KMS-11 (cell line): ENCODE measurements around the gene CALN1.

Source experiments
- H2AFZ ChIP-seq: fragments of 200-600 bp; sonication (generic); 2 replicates; pipeline ENCODE4 v1.6.1; 2016; ENCODE audit warnings: antibody characterized with exemption, mixed run types, low read depth
- H3K27ac ChIP-seq: fragments of 200-600 bp; sonication (generic); 2 replicates; pipeline ENCODE4 v1.6.1; 2016; ENCODE audit warnings: mild to moderate bottlenecking, mixed run types
- H3K27me3 ChIP-seq: fragments of 200-600 bp; sonication (generic); 2 replicates; pipeline ENCODE4 v1.6.1; 2017; ENCODE audit warnings: mild to moderate bottlenecking, low read depth, mixed run types, moderate library complexity; ENCODE audit not compliant: insufficient read depth
- H3K36me3 ChIP-seq: fragments of 200-600 bp; sonication (generic); 2 replicates; pipeline ENCODE4 v1.6.1; 2017; ENCODE audit warnings: mild to moderate bottlenecking, mixed run types; ENCODE audit not compliant: insufficient read depth
- H3K4me1 ChIP-seq: fragments of 200-600 bp; sonication (generic); 2 replicates; pipeline ENCODE4 v1.6.1; 2016; ENCODE audit warnings: mild to moderate bottlenecking, low read depth, mixed run types; ENCODE audit not compliant: poor library complexity, severe bottlenecking
- H3K4me2 ChIP-seq: fragments of 200-600 bp; sonication (generic); 2 replicates; pipeline ENCODE4 v1.7.0; 2016; ENCODE audit warnings: mild to moderate bottlenecking, mixed run types
- H3K4me3 ChIP-seq: fragments of 200-600 bp; sonication (generic); IDR thresholded peaks from 2 replicates; pipeline ENCODE4 v1.6.1; 2017; ENCODE audit warnings: low read depth, low read length, mixed read lengths; ENCODE audit not compliant: insufficient read depth
- H3K79me2 ChIP-seq: fragments of 200-600 bp; sonication (generic); 2 replicates; pipeline ENCODE4 v1.6.1; 2016; ENCODE audit warnings: low read depth, mixed run types; ENCODE audit not compliant: insufficient read depth
- H3K9ac ChIP-seq: fragments of 200-600 bp; sonication (generic); 2 replicates; pipeline ENCODE4 v1.6.1; 2016; ENCODE audit warnings: mild to moderate bottlenecking, mixed run types
- H4K20me1 ChIP-seq: fragments of 200-600 bp; sonication (generic); 2 replicates; pipeline ENCODE4 v1.6.1; 2016; ENCODE audit warnings: mild to moderate bottlenecking, mixed run types; ENCODE audit not compliant: insufficient read depth
- TF ChIP-seq, protein P1 (sequence below): fragments of 200-600 bp; sonication (generic); conservative IDR thresholded peaks from 2 replicates; pipeline ENCODE4 v1.6.1; 2017; ENCODE audit warnings: low read depth, mild to moderate bottlenecking, antibody characterized with exemption, low read length, moderate library complexity, mixed read lengths

The CALN1 gene

DNA sequence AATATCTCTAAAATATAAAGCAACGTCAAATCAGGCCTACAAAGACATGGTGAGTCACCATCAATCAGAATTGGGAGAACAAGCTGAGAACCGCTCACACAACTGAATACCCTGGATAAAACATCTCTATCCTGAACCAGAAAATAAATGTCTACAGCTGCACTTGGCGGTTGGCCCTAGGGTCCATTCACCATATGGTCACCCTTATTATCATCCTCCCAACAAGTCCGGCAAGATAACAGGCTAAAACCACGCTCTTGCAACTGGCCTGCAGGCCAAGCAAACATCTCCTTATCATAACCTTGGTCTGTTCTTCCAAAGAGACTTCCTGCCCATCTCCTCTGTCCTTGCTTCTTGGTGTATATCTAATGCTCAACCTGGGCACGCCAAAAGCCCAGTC, 310.7 kb downstream of the CALN1 start:
- Histone ChIP-seq H3K27me3 (no peaks in the 10 kb centered on the region), H3K4me1 (no peaks in the 10 kb centered on the region), H3K9ac (no peak overlapping the region), H4K20me1 (no peaks in the 10 kb centered on the region), H3K4me3 (no peak overlapping the region), H3K79me2 (no peaks in the 10 kb centered on the region), H3K27ac (no peak overlapping the region), H2AFZ (no peak overlapping the region), H3K4me2 (no peak overlapping the region), H3K36me3 (no peaks in the 10 kb centered on the region)
- TF ChIP-seq, protein P1, sequence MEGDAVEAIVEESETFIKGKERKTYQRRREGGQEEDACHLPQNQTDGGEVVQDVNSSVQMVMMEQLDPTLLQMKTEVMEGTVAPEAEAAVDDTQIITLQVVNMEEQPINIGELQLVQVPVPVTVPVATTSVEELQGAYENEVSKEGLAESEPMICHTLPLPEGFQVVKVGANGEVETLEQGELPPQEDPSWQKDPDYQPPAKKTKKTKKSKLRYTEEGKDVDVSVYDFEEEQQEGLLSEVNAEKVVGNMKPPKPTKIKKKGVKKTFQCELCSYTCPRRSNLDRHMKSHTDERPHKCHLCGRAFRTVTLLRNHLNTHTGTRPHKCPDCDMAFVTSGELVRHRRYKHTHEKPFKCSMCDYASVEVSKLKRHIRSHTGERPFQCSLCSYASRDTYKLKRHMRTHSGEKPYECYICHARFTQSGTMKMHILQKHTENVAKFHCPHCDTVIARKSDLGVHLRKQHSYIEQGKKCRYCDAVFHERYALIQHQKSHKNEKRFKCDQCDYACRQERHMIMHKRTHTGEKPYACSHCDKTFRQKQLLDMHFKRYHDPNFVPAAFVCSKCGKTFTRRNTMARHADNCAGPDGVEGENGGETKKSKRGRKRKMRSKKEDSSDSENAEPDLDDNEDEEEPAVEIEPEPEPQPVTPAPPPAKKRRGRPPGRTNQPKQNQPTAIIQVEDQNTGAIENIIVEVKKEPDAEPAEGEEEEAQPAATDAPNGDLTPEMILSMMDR = no peak

DNA sequence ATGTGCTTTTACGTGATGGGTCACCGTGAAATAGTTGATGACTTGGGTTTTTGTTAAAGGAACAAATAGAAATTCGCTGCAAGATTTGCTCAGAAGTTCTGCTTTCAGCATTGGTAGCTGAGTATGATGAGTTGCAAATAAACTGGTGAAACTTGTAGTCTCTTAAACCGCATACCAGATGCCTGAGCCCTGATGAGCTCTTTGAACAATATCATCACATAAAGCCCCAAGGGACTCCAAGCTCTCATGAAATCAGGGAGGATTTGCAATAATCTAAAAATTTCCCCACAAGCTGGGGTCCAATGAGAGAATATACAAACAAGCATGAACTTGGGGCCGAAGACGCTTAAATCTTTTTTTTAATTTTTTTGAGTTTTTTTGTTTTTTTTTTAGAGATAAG, 312.4 kb downstream of the CALN1 start:
- no peak overlapping the region for H3K27ac ChIP-seq
- H3K27me3 ChIP-seq = no peaks in the 10 kb centered on the region
- H3K4me1 ChIP-seq = no peaks in the 10 kb centered on the region
- no peak overlapping the region for H2AFZ ChIP-seq
- no peak overlapping the region for H3K9ac ChIP-seq
- TF ChIP-seq, protein P1 = no peak
- no peaks in the 10 kb centered on the region for H3K79me2 ChIP-seq
- no peaks in the 10 kb centered on the region for H3K36me3 ChIP-seq
- H4K20me1 ChIP-seq = no peaks in the 10 kb centered on the region
- H3K4me2 ChIP-seq = no peak overlapping the region
- no peak overlapping the region for H3K4me3 ChIP-seq

DNA sequence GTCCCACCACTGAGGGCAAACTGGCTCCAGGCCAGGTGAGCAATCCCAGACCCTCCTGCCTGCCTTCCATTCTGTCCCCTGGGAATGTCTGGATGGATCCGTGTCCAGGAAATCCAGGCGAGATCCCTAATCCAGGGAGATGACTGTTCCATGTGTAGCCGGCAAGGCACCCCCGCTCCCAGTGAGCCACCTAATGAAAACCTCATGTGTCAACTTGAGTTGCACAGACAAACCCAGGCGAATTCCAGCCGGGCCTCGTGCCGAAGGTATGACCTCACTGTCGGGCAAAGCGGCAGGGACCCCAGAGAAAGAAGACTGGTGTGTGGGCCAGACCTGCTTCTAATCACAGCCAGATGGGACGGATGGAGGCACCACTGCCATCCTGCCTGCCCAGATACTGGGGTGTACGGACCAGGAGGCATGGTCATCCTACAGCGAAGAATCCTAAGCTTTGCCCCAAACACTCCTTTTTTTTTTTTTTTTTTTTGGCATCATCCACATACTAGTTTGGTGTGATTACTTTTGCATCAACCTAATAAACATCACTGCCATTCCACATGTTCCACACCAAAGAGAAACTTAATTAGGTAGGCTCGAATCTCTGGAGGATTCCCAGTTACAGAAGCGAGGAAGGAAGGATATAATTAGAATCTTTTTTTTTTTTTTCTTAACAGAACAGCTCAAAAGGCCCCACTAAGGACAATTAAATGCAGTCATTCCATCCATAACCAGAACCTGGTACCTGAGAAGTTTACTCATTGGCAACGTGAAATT, 313.1 kb downstream of the CALN1 start:
- H3K27me3 ChIP-seq = no peaks in the 10 kb centered on the region
- TF ChIP-seq, protein P1 = no peak
- no peak overlapping the region for H3K4me3 ChIP-seq
- H3K4me1 ChIP-seq = no peaks in the 10 kb centered on the region
- no peaks in the 10 kb centered on the region for H3K36me3 ChIP-seq
- H3K4me2 ChIP-seq = no peak overlapping the region
- no peak overlapping the region for H3K9ac ChIP-seq
- H3K27ac ChIP-seq = no peak overlapping the region
- no peak overlapping the region for H2AFZ ChIP-seq
- no peaks in the 10 kb centered on the region for H4K20me1 ChIP-seq
- H3K79me2 ChIP-seq = no peaks in the 10 kb centered on the region

DNA sequence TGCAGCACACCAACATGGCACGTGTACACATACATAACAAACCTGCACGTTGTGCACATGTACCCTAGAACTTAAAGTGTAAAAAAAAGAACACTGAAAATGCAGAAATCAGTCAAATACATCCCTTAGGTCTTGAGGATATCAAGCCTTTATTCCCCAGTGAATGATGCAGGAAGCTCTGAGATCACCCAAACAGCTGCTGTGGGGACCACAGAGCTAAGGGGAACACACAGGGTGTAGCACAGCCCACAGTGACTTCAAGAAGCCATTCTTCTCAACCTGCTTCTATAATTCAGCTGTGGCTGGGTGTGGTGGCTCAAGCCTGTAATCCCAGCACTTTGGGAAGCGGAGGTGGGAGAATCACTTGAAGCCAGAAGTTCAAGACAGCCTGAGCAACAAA, 314.9 kb downstream of the CALN1 start:
- Histone ChIP-seq H3K4me2 (no peak overlapping the region), H3K27ac (no peak overlapping the region), H3K79me2 (no peaks in the 10 kb centered on the region), H3K9ac (no peak overlapping the region), H3K27me3 (no peaks in the 10 kb centered on the region), H2AFZ (no peak overlapping the region), H4K20me1 (no peaks in the 10 kb centered on the region), H3K4me3 (no peak overlapping the region), H3K36me3 (no peaks in the 10 kb centered on the region), H3K4me1 (no peaks in the 10 kb centered on the region)
- TF ChIP-seq, protein P1 = no peak
